Activated CD4-positive, alpha-beta memory T cell treated with anti-CD3 and anti-CD28 coated beads for 36 hours (primary cell): ENCODE results near the gene CFAP61. TPM values are rescaled to one million over a fixed set of nuclear protein-coding genes. Genes with fewer than 3 reads are reported as not detected.

Source experiments
- CTCF ChIA-PET: fragments of 350-600 bp; sonication (Branson Sonifier 250); formaldehyde crosslinking; loops from one replicate; lab custom pipeline; 2021; ENCODE audit warnings: antibody characterized with exemption, inconsistent platforms; lab: Charles Lee
- POLR2A ChIA-PET: fragments of 350-600 bp; sonication (Branson Sonifier 250); formaldehyde crosslinking; loops from one replicate; lab custom pipeline; 2021; ENCODE audit warnings: antibody characterized with exemption; lab: Charles Lee
- DNase-seq: peaks from one replicate; pipeline ENCODE4 v3.0.0-alpha.2; 2020
- H3K27ac Mint-ChIP-seq: one replicate; pipeline ENCODE4 v1.8.0; 2021; ENCODE audit warnings: mixed read lengths
- H3K27me3 Mint-ChIP-seq: one replicate; pipeline ENCODE4 v1.8.0; 2021; ENCODE audit warnings: mixed read lengths
- H3K36me3 Mint-ChIP-seq: one replicate; pipeline ENCODE4 v1.8.0; 2021; ENCODE audit warnings: mixed read lengths
- H3K4me1 Mint-ChIP-seq: one replicate; pipeline ENCODE4 v1.8.0; 2021; ENCODE audit warnings: low read depth, mixed read lengths
- H3K4me3 Mint-ChIP-seq: one replicate; pipeline ENCODE4 v1.8.0; 2021; ENCODE audit warnings: mild to moderate bottlenecking, mixed read lengths
- H3K9me3 Mint-ChIP-seq: one replicate; pipeline ENCODE4 v1.8.0; 2021; ENCODE audit warnings: mixed read lengths
- intact Hi-C: fragments of 100-400 bp; cut with micrococcal nuclease; formaldehyde crosslinking; loops from one replicate; pipeline ENCODE4 v1.15.1; 2023
- total RNA-seq, 2 experiments: library from RNA; stranded (reverse); gene quantifications; one replicate each; pipeline ENCODE4 v1.2.3, GENCODE V29; 2021

Gene CFAP61
- total RNA-seq, 2 experiments from 2014 or later = not detected

GRCh38 chr20:20297181-20297580 lies 244.8 kb downstream of the CFAP61 start:
- Mint-ChIP-seq H3K27ac (no peak overlapping the region), H3K27me3 (no peaks in the 10 kb centered on the region), H3K4me1 (no peaks in the 10 kb centered on the region), H3K9me3 (no peaks in the 10 kb centered on the region), H3K4me3 (no peak overlapping the region), H3K36me3 (no peaks in the 10 kb centered on the region)
- DNase-seq = no peak
- CTCF ChIA-PET = no interaction called here
- POLR2A ChIA-PET = no interaction called here
- intact Hi-C loops = no loop called here

- Mint-ChIP-seq H3K4me3 (no peak overlapping the region), H3K4me1 (no peaks in the 10 kb centered on the region), H3K27ac (no peak overlapping the region), H3K27me3 (no peaks in the 10 kb centered on the region), H3K36me3 (no peaks in the 10 kb centered on the region), H3K9me3 (no peaks in the 10 kb centered on the region)
- POLR2A ChIA-PET = no interaction called here
- CTCF ChIA-PET = no interaction called here
- intact Hi-C loops = no loop called here
- DNase-seq = no peak
Observed at GRCh38 chr20:20297752-20298151, 245.4 kb downstream of the CFAP61 start.

DNA sequence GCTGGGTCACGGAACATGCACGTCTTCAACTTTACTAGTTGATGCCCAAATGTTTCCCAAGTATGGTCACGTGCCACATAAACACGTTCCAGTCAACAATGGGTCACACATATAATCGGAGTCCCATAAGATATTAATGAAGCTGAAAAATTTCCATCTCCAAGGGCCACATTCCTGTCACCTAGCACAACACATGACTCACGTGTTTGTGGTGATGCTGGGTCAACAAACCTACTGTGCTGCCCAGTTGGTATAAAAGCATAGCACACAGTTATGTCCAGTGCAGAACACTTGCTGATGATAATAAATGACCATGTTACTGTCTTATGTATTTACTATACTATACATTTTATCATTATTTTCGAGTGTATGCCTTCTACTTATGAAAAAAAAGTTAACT lies 247.6 kb downstream of the CFAP61 start:
- Mint-ChIP-seq H3K4me3 (no peak overlapping the region), H3K4me1 (no peaks in the 10 kb centered on the region), H3K27ac (no peak overlapping the region), H3K27me3 (no peaks in the 10 kb centered on the region), H3K9me3 (no peaks in the 10 kb centered on the region), H3K36me3 (no peaks in the 10 kb centered on the region)
- DNase-seq = no peak
- POLR2A ChIA-PET = no interaction called here
- CTCF ChIA-PET = no interaction called here
- intact Hi-C loops = no loop called here

GRCh38 chr20:20303320-20303719 lies 251.0 kb downstream of the CFAP61 start:
- no peak for DNase-seq
- CTCF ChIA-PET = no interaction called here
- no peak overlapping the region for H3K4me3 Mint-ChIP-seq
- H3K4me1 Mint-ChIP-seq = no peaks in the 10 kb centered on the region
- POLR2A ChIA-PET = no interaction called here
- H3K27ac Mint-ChIP-seq = no peak overlapping the region
- peaks cover 1% of the 10 kb centered on the region for H3K27me3 Mint-ChIP-seq
- intact Hi-C loops = no loop called here
- no peaks in the 10 kb centered on the region for H3K9me3 Mint-ChIP-seq
- H3K36me3 Mint-ChIP-seq = no peaks in the 10 kb centered on the region

DNA sequence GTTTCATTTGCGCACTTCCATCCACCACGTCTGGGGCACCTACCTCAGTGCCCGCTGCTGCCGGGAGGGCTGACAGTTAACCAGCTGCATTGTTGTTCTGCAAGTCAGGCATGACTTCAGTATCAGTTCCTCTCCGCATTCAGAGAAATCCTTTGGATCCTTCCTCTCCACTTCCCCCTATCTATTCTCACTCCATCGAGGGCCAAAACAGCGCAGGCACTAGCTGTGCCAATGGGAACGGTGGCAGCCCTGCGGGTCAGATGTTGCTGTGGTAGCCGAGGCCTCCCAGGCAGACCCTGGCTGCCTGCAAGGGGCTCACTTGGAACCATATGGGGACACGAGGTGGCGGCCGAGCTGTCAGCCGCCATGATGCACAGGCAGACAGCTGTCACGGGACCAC lies 251.4 kb downstream of the CFAP61 start:
- no peak overlapping the region for H3K27ac Mint-ChIP-seq
- no peak overlapping the region for H3K4me3 Mint-ChIP-seq
- no peaks in the 10 kb centered on the region for H3K36me3 Mint-ChIP-seq
- intact Hi-C loops = no loop called here
- POLR2A ChIA-PET = no interaction called here
- no peak for DNase-seq
- CTCF ChIA-PET = no interaction called here
- no peaks in the 10 kb centered on the region for H3K4me1 Mint-ChIP-seq
- no peaks in the 10 kb centered on the region for H3K9me3 Mint-ChIP-seq
- H3K27me3 Mint-ChIP-seq = peaks cover 2% of the 10 kb centered on the region

DNA sequence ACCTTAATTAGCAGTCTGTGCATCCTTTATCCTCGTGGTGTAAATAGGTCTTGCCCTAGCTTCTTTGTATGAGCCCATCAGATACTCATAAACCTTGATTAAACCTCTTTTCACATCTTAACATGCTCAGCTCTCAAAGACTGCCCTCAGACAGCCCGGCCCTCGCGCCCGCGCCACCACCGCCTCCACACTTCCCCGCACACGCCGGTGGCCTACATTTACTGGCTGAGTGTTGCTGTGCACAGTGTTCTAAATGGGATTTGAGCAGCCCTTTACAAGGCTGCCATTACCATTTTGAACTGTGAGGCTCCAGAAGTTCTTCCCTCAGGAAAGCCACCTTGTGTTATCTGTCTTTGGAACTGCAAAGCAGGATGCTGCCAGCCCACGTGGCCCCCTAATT lies 252.6 kb downstream of the CFAP61 start:
- no peaks in the 10 kb centered on the region for H3K36me3 Mint-ChIP-seq
- ChIA-PET CTCF (no interaction called here), POLR2A (no interaction called here)
- peaks cover 4% of the 10 kb centered on the region for H3K27me3 Mint-ChIP-seq
- intact Hi-C loops = no loop called here
- no peaks in the 10 kb centered on the region for H3K9me3 Mint-ChIP-seq
- no peak overlapping the region for H3K27ac Mint-ChIP-seq
- H3K4me1 Mint-ChIP-seq = no peaks in the 10 kb centered on the region
- DNase-seq = no peak
- no peak overlapping the region for H3K4me3 Mint-ChIP-seq

DNA sequence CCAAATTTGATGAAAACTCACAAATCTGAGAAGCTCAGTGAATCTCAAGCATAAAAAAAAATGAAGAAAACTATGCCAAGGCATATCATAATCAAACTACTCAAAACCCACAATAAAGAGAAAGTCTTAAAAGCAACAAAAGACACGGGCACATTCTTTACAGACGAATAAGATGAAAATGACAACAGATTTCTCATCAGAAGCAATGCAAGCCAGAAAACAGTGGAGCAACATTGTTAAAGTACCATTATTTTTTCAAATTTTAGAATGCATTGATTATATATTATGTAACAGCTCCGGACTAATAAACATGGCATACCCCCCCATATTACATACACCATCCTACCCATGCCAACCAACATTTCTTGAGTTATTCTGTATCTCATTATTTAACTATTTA lies 260.2 kb downstream of the CFAP61 start:
- Mint-ChIP-seq H3K9me3 (peaks cover 2% of the 10 kb centered on the region), H3K27me3 (peaks cover 10% of the 10 kb centered on the region), H3K27ac (no peak overlapping the region), H3K4me3 (no peak overlapping the region), H3K4me1 (no peaks in the 10 kb centered on the region), H3K36me3 (no peaks in the 10 kb centered on the region)
- POLR2A ChIA-PET = no interaction called here
- CTCF ChIA-PET = interaction anchor here (0.9 kb wide), 1 partner anchor 76 kb away, joined by 3 read pairs; no protein-coding TSS in a partner anchor
- intact Hi-C loops = no loop called here
- no peak for DNase-seq

- Mint-ChIP-seq H3K9me3 (peaks cover 2% of the 10 kb centered on the region), H3K27ac (no peak overlapping the region), H3K4me3 (no peak overlapping the region), H3K27me3 (no peaks in the 10 kb centered on the region), H3K4me1 (no peaks in the 10 kb centered on the region), H3K36me3 (no peaks in the 10 kb centered on the region)
- ChIA-PET POLR2A (no interaction called here), CTCF (no interaction called here)
- no peak for DNase-seq
- intact Hi-C loops = no loop called here
Observed at GRCh38 chr20:20317195-20317594, 264.9 kb downstream of the CFAP61 start.

DNA sequence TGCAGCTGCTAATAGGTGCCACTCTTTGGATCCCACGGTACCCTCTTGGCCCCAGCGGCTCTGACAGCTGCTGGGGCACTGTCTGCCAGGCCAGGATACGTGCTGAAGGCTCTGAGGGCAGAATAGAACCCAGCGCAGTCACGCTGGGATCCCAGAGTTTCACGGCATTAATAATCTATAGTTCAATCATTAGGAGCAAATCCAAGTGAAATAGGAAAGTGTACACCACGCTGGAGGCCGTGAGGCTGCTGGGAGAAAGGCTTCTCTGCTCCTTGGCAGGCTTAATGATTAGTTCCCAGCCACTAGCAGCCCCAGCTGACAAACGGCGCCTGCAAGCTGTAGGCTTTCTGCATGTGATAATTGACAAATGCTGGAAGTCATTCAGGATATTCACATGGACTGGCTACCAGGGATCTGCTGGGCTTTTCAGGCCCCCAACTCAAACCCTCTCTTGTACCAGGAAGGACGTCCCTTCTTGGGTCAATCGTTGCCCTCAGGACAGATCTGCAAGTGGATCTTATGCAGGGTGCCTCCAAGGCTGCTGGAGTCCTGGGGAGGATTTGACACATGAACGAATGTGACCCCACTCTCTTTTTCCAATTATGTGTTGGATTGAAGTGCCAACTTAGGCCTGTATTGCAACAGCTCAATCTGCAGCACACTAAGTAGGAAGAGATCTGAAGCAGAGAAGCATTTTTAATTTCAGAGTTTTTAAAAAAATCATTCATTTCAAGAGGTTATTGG lies 265.5 kb downstream of the CFAP61 start:
- no peak for DNase-seq
- Mint-ChIP-seq H3K36me3 (no peaks in the 10 kb centered on the region), H3K4me3 (no peak overlapping the region), H3K27ac (no peak overlapping the region), H3K9me3 (peaks cover 2% of the 10 kb centered on the region), H3K27me3 (no peaks in the 10 kb centered on the region), H3K4me1 (no peaks in the 10 kb centered on the region)
- intact Hi-C loops = no loop called here
- ChIA-PET POLR2A (no interaction called here), CTCF (no interaction called here)

DNA sequence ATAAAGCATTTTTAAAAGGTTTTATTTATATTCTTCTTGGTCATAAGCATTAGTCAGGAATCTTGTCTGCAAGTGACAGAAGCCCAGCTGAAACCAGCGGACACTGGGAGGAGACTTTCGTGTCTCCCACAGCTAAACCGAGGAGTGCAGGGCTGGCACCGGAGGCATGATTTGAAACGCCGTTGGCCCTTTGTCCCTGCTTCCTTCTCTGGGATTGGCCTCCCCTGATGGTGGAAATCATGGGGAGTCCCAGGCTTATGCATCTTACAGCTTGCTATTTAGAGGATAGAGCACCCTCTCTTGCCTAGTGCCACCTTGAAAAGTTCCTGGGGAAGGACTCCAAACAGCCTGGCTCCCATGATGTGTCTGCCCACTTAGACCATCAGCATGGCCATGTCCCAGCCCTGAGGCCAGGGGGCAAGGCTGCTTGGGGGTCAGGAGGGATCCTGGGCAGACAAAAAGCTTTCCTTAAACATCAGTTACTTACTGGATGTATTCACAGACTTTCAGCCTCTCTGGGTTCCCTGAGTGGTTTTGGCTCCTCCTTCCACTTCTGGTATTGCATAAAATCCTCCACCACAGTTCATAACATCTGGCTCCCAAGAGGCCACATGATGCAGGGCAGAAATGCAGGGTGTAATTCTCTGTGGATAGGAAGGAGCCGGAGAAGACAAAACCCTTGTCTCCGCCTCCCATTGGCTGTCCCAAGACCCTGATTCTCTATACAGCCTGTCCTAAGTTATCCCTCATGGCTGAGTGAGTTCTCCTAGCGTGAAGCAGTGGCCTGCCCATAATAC lies 266.2 kb downstream of the CFAP61 start:
- H3K27ac Mint-ChIP-seq = no peak overlapping the region
- H3K27me3 Mint-ChIP-seq = no peaks in the 10 kb centered on the region
- DNase-seq = no peak
- H3K4me1 Mint-ChIP-seq = no peaks in the 10 kb centered on the region
- intact Hi-C loops = no loop called here
- CTCF ChIA-PET = no interaction called here
- no peaks in the 10 kb centered on the region for H3K36me3 Mint-ChIP-seq
- no peak overlapping the region for H3K4me3 Mint-ChIP-seq
- POLR2A ChIA-PET = no interaction called here
- peaks cover 2% of the 10 kb centered on the region for H3K9me3 Mint-ChIP-seq

GRCh38 chr20:20321134-20321533 lies 268.8 kb downstream of the CFAP61 start:
- POLR2A ChIA-PET = no interaction called here
- no peaks in the 10 kb centered on the region for H3K4me1 Mint-ChIP-seq

GRCh38 chr20:20321917-20322316 lies 269.6 kb downstream of the CFAP61 start:
- Mint-ChIP-seq H3K4me3 (no peak overlapping the region), H3K36me3 (no peaks in the 10 kb centered on the region), H3K4me1 (no peaks in the 10 kb centered on the region), H3K27me3 (peaks cover 1% of the 10 kb centered on the region), H3K27ac (no peak overlapping the region), H3K9me3 (no peaks in the 10 kb centered on the region)
- DNase-seq = no peak
- ChIA-PET POLR2A (no interaction called here), CTCF (no interaction called here)
- intact Hi-C loops = no loop called here

More at GRCh38 chr20:20321134-20321533, 268.8 kb downstream of the CFAP61 start:
- Mint-ChIP-seq H3K27ac (no peak overlapping the region), H3K9me3 (no peaks in the 10 kb centered on the region), H3K4me3 (no peak overlapping the region), H3K27me3 (peaks cover 1% of the 10 kb centered on the region), H3K36me3 (no peaks in the 10 kb centered on the region)
- intact Hi-C loops = no loop called here
- CTCF ChIA-PET = interaction anchor here (1.2 kb wide), 1 partner anchor 83 kb away, joined by 3 read pairs; no protein-coding TSS in a partner anchor
- no peak for DNase-seq
